ENCODE data around the gene CLPSL2.

The CLPSL2 gene

GRCh38 chr6:35778437-35778836 is 2.0 kb downstream of the CLPSL2 start:
- Histone ChIP-seq H3K4me1 (ENCODE audit: insufficient read depth, low read length) (no peaks in the 10 kb centered on the region), H3K9ac (ENCODE audit: low read depth, low read length) (no peak overlapping the region), H3K36me3 (ENCODE audit: insufficient read depth, low read depth, low read length) (no peaks in the 10 kb centered on the region), H3K9me3 (ENCODE audit: insufficient read depth, low read depth, low read length) (no peaks in the 10 kb centered on the region), H3K27ac (ENCODE audit: low read length) (no peak overlapping the region), H3K27me3 (ENCODE audit: insufficient read depth, low read length) (peaks cover 24% of the 10 kb centered on the region), H3K4me3 (ENCODE audit: low read length) (no peak overlapping the region)

DNA sequence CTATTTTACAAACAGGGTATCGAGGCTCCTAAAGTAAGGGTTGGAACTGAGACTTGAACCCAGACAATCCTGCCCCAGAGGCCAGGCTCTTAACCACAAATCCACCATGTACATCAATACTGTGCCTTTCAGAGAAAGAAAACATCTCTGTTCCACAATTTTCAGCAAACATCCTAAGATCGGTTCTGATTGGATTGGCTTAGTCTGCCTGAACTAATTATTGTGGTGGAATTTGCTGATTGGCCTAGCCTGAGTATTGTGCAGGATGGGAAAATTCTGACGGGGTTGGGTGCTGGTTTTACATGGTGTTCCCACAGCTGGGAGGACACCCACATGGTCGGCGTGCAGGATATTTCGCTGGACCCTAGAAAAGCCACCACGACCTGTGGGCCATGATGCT is 4.3 kb downstream of the CLPSL2 start, which contains the start of gene CLPSL1:
TSS of gene CLPSL1 (plus strand) at position 301 of the 400 bp plus-strand sequence. CDS start at position 393, 92 bp downstream.
- Histone ChIP-seq H3K36me3 (ENCODE audit: insufficient read depth, low read depth, low read length) (no peaks in the 10 kb centered on the region), H3K27me3 (ENCODE audit: insufficient read depth, low read length) (peaks cover 17% of the 10 kb centered on the region), H3K9ac (ENCODE audit: low read depth, low read length) (no peak within 1 kb of the TSS), H3K4me1 (ENCODE audit: insufficient read depth, low read length) (no peaks in the 10 kb centered on the region), H3K9me3 (ENCODE audit: insufficient read depth, low read depth, low read length) (no peaks in the 10 kb centered on the region), H3K4me3 (ENCODE audit: low read length) (no peak within 1 kb of the TSS), H3K27ac (ENCODE audit: low read length) (no peak within 1 kb of the TSS)

DNA sequence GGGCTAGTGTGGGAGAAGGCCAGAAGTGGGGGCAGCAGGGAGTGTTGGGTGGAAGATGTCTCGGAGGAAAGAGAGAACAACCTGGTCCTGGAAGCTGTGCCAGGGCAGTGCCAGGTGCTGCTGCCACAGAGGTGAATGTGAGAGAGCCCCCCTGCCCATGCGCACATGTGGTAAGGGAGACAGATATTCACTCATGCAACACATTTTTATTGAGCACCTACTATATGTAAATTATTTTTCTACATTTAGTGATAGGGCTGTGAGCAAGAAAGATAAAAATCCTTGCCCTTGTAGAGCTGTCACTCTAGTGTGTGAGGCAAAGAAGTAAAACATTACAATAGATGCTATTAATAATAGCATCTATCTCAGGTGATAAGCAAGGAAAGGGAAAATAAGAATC is 4.9 kb downstream of the CLPSL2 start:
- H3K27ac ChIP-seq (ENCODE audit: low read length) = no peak overlapping the region
- H3K27me3 ChIP-seq (ENCODE audit: insufficient read depth, low read length) = peaks cover 12% of the 10 kb centered on the region; the same call in 1 of the 2 replicates
- no peaks in the 10 kb centered on the region for H3K4me1 ChIP-seq (ENCODE audit: insufficient read depth, low read length)
- H3K9me3 ChIP-seq (ENCODE audit: insufficient read depth, low read depth, low read length) = no peaks in the 10 kb centered on the region
- no peak overlapping the region for H3K9ac ChIP-seq (ENCODE audit: low read depth, low read length)
- H3K36me3 ChIP-seq (ENCODE audit: insufficient read depth, low read depth, low read length) = no peaks in the 10 kb centered on the region
- H3K4me3 ChIP-seq (ENCODE audit: low read length) = no peak overlapping the region

DNA sequence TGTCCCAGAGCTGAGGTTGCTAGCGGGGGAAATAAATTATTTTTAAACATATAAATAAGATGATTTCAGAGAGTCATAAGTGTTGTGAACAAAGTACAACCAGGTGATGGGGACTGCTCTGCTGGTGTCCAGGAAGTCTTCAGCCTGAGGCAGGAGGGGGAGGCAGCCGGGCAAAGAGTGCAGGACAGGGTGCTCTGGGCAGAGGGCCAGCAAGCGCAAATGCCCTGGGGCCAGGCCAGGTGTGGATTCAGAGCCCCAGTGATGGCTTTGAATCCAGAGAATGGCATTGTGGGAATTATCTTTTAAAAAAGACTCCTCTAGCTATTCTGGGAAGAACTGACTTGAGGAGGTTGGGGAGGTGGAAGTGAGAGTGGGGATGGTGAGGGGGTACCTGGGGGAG is 6.0 kb downstream of the CLPSL2 start:
- Histone ChIP-seq H3K4me3 (ENCODE audit: low read length) (no peak overlapping the region), H3K27me3 (ENCODE audit: insufficient read depth, low read length) (peaks cover 8% of the 10 kb centered on the region), H3K36me3 (ENCODE audit: insufficient read depth, low read depth, low read length) (no peaks in the 10 kb centered on the region), H3K9ac (ENCODE audit: low read depth, low read length) (no peak overlapping the region), H3K9me3 (ENCODE audit: insufficient read depth, low read depth, low read length) (no peaks in the 10 kb centered on the region), H3K27ac (ENCODE audit: low read length) (no peak overlapping the region), H3K4me1 (ENCODE audit: insufficient read depth, low read length) (no peaks in the 10 kb centered on the region)

- Histone ChIP-seq H3K36me3 (ENCODE audit: insufficient read depth, low read depth, low read length) (no peaks in the 10 kb centered on the region), H3K27me3 (ENCODE audit: insufficient read depth, low read length) (peaks cover 5% of the 10 kb centered on the region), H3K27ac (ENCODE audit: low read length) (no peak overlapping the region), H3K4me1 (ENCODE audit: insufficient read depth, low read length) (no peaks in the 10 kb centered on the region), H3K4me3 (ENCODE audit: low read length) (no peak overlapping the region), H3K9me3 (ENCODE audit: insufficient read depth, low read depth, low read length) (no peaks in the 10 kb centered on the region), H3K9ac (ENCODE audit: low read depth, low read length) (no peak overlapping the region)
Measured at GRCh38 chr6:35784200-35784599, 7.8 kb downstream of the CLPSL2 start.

GRCh38 chr6:35786272-35786671 is 9.9 kb downstream of the CLPSL2 start:
- no peaks in the 10 kb centered on the region for H3K36me3 ChIP-seq (ENCODE audit: insufficient read depth, low read depth, low read length)
- no peaks in the 10 kb centered on the region for H3K9me3 ChIP-seq (ENCODE audit: insufficient read depth, low read depth, low read length)
- H3K4me1 ChIP-seq (ENCODE audit: insufficient read depth, low read length) = no peaks in the 10 kb centered on the region
- H3K4me3 ChIP-seq (ENCODE audit: low read length) = no peak overlapping the region
- H3K27ac ChIP-seq (ENCODE audit: low read length) = no peak overlapping the region
- peaks cover 5% of the 10 kb centered on the region for H3K27me3 ChIP-seq (ENCODE audit: insufficient read depth, low read length)
- no peak overlapping the region for H3K9ac ChIP-seq (ENCODE audit: low read depth, low read length)

DNA sequence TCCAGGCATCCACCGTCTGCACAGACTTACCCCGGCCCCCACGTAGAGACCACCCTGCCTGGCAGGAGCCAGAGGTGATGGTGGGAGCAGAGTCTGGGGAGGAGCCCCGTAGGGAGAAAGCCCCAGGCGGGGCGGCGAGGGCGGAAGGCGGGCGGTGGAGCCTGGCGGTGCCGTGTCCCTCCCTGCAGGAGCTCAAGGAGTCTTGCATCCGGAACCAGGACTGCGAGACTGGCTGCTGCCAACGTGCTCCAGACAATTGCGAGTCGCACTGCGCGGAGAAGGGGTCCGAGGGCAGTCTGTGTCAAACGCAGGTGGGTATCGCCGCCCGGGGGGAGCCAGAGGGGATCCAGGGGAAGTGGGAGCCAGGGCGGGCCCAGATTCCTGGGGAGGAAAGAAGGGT is 10.4 kb downstream of the CLPSL2 start:
- Histone ChIP-seq H3K36me3 (ENCODE audit: insufficient read depth, low read depth, low read length) (no peaks in the 10 kb centered on the region), H3K4me1 (ENCODE audit: insufficient read depth, low read length) (no peaks in the 10 kb centered on the region), H3K27me3 (ENCODE audit: insufficient read depth, low read length) (peaks cover 5% of the 10 kb centered on the region), H3K9ac (ENCODE audit: low read depth, low read length) (no peak overlapping the region), H3K27ac (ENCODE audit: low read length) (no peak overlapping the region), H3K9me3 (ENCODE audit: insufficient read depth, low read depth, low read length) (no peaks in the 10 kb centered on the region), H3K4me3 (ENCODE audit: low read length) (no peak overlapping the region)

DNA sequence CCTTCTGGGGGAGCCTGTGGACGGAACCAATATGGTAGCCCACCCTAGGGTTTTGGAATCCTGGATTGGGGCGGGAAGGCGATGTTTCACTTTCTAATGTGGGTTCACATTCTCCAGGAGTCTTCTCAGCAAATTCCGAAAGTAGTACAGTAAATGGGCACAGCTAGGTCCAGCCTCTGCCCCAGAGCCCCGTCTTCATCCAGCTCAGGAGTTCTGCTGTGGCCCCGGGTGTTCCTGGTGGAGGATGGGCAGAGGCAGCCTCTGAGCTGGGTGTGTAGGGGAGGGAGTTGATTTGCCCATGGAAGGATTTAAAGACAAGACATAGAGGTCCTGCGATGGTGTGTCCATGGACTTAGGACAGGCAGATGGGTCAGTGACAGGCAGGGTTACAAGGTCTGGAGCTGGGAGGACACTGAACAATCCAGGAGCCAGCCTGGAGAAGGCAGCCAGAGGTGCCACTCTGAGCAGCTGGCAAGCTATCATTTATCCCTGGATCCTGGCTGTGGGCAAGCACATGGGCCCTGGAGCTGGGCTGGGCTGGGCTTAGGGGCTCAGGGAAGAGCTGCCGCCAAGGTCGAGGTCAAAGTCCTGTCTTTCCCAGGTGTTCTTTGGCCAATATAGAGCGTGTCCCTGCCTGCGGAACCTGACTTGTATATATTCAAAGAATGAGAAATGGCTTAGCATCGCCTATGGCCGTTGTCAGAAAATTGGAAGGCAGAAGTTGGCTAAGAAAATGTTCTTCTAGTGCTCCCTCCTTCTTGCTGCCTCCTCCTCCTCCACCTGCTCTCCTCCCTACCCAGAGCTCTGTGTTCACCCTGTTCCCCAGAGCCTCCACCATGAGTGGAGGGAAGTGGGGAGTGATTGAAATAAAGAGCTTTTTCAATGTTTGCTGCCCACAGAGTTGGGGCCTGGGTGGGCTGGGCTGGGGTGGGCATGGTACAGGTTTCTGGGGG is 11.1 kb downstream of the CLPSL2 start:
- no peak overlapping the region for H3K9ac ChIP-seq (ENCODE audit: low read depth, low read length)
- H3K9me3 ChIP-seq (ENCODE audit: insufficient read depth, low read depth, low read length) = no peaks in the 10 kb centered on the region
- H3K36me3 ChIP-seq (ENCODE audit: insufficient read depth, low read depth, low read length) = no peaks in the 10 kb centered on the region
- peaks cover 5% of the 10 kb centered on the region for H3K27me3 ChIP-seq (ENCODE audit: insufficient read depth, low read length)
- no peak overlapping the region for H3K27ac ChIP-seq (ENCODE audit: low read length)
- no peak overlapping the region for H3K4me3 ChIP-seq (ENCODE audit: low read length)
- H3K4me1 ChIP-seq (ENCODE audit: insufficient read depth, low read length) = no peaks in the 10 kb centered on the region

DNA sequence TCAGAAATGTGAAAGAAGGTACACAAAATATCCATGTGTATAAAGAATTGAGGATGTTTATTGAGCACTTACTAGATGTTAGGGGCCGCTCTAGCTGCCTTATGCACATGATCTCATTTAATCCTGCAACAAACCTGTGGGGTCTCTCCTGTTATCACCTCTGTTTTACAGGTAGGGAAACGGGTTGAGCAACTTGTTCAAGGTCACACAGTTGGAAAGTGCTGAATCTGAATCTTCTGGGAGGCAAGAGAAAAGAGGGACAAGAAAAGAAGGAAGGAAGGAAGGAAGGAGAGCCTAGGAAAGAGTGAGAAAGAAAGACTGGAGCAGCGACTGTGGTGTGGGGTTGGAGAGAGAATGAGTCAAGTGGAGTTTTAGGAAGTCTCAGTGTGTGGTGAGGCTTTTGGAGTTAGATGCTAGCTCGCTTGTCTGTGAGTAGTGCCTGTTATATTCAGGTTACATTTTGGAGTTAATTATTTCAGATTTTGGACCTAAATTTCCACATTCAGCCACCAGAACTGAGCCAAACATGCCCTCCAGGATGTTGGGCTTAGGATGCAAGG is 12.1 kb downstream of the CLPSL2 start:
- Histone ChIP-seq H3K9ac (ENCODE audit: low read depth, low read length) (no peak overlapping the region), H3K4me3 (ENCODE audit: low read length) (no peak overlapping the region), H3K27ac (ENCODE audit: low read length) (no peak overlapping the region), H3K9me3 (ENCODE audit: insufficient read depth, low read depth, low read length) (no peaks in the 10 kb centered on the region), H3K36me3 (ENCODE audit: insufficient read depth, low read depth, low read length) (no peaks in the 10 kb centered on the region), H3K4me1 (ENCODE audit: insufficient read depth, low read length) (no peaks in the 10 kb centered on the region), H3K27me3 (ENCODE audit: insufficient read depth, low read length) (peaks cover 5% of the 10 kb centered on the region)

DNA sequence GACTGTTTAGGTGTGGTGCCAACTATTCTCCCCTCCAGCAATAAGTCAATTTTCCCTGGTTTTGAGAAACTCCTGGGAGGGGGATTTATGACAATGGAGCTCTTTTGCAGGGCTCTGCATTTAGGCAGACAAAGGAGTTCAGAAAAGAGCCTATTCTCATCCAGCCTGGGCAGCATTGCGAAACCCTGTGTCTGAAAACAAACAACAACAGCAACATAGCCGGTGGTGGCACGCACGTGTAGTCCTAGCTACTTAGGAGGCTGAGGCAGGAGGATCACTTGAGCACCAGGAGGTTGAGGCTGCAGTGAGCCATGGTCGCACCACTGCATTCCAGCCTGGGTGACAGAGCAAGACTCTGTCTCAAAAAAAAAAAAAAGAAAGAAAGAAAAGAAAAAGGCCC is 14.3 kb downstream of the CLPSL2 start:
- H3K9ac ChIP-seq (ENCODE audit: low read depth, low read length) = no peak overlapping the region
- no peak overlapping the region for H3K27ac ChIP-seq (ENCODE audit: low read length)
- H3K27me3 ChIP-seq (ENCODE audit: insufficient read depth, low read length) = peaks cover 5% of the 10 kb centered on the region
- H3K9me3 ChIP-seq (ENCODE audit: insufficient read depth, low read depth, low read length) = no peaks in the 10 kb centered on the region
- no peaks in the 10 kb centered on the region for H3K4me1 ChIP-seq (ENCODE audit: insufficient read depth, low read length)
- no peak overlapping the region for H3K4me3 ChIP-seq (ENCODE audit: low read length)
- no peaks in the 10 kb centered on the region for H3K36me3 ChIP-seq (ENCODE audit: insufficient read depth, low read depth, low read length)

DNA sequence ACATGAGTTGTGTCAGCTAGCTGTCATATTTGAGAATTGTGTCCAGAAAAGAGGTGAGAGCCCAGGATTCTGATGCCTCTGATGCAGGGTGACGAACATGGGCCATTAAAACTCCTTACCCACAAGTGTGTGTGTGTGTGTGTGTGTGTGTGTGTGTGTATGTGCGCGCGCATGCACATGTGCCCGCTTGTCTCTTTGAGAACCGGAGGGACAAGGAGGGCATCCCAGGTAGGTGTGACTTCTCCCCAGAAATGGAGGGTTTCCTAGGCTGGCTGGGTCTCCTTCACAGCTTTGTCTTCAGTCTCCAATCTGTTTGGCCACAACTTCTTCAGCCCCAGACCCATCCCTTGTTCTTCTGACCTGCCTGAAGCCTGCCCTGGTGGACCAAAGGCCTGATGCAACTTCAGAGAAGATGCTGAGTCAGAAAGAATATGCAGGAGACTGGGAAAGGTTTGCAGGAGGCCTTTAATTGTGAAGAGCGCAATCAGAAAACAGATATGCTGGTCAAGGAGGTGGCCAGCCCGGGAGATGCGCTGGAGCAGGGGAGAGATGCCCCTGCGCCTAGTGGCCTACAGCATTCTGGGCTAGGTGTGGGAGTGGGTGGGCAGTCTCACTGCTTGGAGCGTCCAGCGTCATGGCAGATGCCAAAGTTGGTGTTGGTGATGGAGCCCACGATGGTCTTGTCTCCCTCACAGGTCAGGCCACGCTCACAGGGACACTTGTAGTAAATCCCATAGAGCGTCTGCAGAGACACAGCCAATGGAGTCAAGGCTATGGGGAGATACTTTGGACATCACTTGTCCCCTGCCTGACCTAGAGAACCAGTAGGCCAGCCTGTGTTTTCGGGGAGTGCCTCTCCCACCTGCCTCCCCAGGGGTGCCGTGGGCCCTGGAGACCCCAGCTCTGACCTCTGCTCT is 18.4 kb downstream of the CLPSL2 start:
- no peaks in the 10 kb centered on the region for H3K27me3 ChIP-seq (ENCODE audit: insufficient read depth, low read length)
- no peaks in the 10 kb centered on the region for H3K36me3 ChIP-seq (ENCODE audit: insufficient read depth, low read depth, low read length)
- no peak overlapping the region for H3K9ac ChIP-seq (ENCODE audit: low read depth, low read length)
- H3K4me3 ChIP-seq (ENCODE audit: low read length) = no peak overlapping the region
- no peaks in the 10 kb centered on the region for H3K9me3 ChIP-seq (ENCODE audit: insufficient read depth, low read depth, low read length)
- no peak overlapping the region for H3K27ac ChIP-seq (ENCODE audit: low read length)
- peaks cover 7% of the 10 kb centered on the region; the same call in 1 of the 2 replicates for H3K4me1 ChIP-seq (ENCODE audit: insufficient read depth, low read length)

All from iPS-20b (cell line).